Measurements from ENCODE around the gene MIA. TPM values are rescaled to one million over a fixed set of nuclear protein-coding genes. Genes with fewer than 3 reads are reported as not detected.

MIA gene
- total RNA-seq, 2 experiments from 2014 or later = not detected

DNA sequence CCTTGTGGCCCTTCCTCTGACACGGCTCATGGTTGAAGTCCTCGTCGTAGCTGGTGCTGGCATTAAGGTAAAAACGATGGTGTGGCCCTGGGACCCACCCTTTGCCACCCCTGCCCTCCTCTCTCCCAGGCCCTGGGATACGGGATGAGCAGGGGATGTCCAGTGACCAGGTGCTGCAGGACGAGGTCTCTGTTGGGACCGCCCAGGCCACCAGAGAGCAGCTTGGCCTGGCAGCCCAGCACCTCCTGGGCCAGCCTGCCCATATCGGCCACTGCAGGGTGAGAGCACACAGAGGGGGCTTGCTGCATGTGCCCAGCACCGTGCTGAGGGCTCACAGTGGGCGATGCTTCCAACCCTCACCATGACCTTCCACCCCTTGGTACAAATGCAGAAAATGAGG, 31.4 kb upstream of the MIA start:
- Mint-ChIP-seq H3K9me3 (no peaks in the 10 kb centered on the region), H3K36me3 (peaks cover 2% of the 10 kb centered on the region), H3K4me1 (no peaks in the 10 kb centered on the region), H3K27me3 (no peaks in the 10 kb centered on the region), H3K27ac (no peak overlapping the region), H3K4me3 (no peak overlapping the region)
- DNase-seq = no peak

DNA sequence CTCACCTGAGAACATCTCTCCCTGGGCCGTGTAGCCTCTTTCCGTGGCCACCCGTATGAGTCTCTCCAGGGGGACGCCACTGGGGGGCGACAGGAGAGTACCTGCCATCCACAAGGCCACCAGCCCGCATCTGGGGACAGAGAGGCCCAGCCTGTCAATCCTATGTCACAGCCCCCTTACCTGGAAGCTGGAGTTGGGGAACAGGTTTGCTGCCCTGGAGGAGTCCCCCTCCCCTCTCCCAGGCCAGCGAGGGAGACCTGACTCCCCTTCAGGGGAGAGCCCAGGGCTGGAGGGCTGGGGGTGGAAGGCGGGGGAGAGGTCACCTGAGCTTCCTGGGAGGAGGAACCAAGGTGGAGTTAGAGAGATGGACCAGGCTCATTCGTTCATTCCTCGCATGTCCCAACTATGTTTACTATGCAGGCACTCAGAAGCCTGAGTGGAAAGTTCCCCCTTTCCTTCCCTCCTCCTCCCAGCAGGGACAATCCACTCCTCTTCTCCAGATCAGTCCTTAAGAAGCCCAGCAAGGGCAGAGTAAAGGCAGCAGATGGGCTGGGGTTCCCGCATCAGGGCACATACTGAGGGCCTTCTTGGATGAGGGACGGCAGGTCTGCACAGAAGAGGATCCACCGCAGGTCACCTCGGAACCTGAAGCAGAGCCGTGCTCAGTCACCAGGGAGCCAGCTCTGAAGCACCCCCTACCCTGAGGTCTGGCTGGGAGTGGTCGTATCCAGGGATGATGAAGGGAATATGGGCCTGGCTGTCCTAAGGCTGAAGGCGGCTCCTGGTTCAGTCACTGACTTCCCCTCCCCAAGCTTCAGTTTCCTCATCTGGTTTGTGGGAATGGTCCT, 30.5 kb upstream of the MIA start:
- peaks cover 4% of the 10 kb centered on the region for H3K4me1 Mint-ChIP-seq
- H3K27me3 Mint-ChIP-seq = no peaks in the 10 kb centered on the region
- no peak overlapping the region for H3K27ac Mint-ChIP-seq
- no peaks in the 10 kb centered on the region for H3K9me3 Mint-ChIP-seq
- no peak overlapping the region for H3K4me3 Mint-ChIP-seq
- peaks cover 5% of the 10 kb centered on the region for H3K36me3 Mint-ChIP-seq
- peak; percentile 42 for DNase-seq

DNA sequence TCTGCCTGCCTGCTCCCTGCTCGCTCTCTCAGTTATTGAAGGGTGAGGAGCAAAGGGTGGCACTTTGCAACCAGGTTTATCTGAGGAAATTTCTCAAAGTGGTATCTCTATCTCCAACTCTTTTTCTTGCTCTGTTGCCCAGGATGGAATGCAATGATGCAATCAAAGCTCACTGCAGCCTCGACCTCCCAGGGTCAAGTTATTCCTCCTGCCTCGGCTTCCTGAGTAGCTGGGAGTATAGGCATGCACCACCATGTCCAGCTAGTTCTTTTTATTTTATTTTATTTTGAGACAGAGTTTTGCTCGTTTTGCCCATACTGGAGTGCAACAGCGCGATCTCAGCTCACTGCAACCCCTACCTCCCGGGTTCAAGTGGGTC, 29.9 kb upstream of the MIA start:
- no peak for DNase-seq
- H3K4me1 Mint-ChIP-seq = peaks cover 10% of the 10 kb centered on the region
- no peak overlapping the region for H3K4me3 Mint-ChIP-seq
- H3K27me3 Mint-ChIP-seq = no peaks in the 10 kb centered on the region
- H3K9me3 Mint-ChIP-seq = no peaks in the 10 kb centered on the region
- peaks cover 8% of the 10 kb centered on the region for H3K36me3 Mint-ChIP-seq
- no peak overlapping the region for H3K27ac Mint-ChIP-seq

DNA sequence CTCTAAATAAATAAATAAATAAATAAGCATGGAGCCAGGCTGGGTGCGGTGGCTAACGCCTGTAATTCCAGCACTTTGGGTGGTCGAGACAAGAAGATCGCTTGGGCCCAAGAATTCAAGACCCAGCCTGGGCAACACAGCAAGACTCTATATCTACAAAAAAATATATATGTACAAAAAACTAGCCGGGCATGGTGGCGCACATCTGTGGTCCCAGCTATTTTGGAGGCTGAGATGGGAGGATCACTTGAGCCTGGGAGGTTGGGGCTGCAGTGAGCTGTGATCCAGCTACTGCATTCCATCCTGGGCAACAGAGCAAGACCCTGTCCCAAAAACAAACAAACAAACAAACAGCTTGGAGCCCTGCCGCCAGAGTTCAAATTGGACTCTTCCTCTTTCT, 27.8 kb upstream of the MIA start:
- DNase-seq = no peak
- Mint-ChIP-seq H3K9me3 (peaks cover under 1% of the 10 kb centered on the region), H3K4me1 (peaks cover 16% of the 10 kb centered on the region), H3K4me3 (no peak overlapping the region), H3K27me3 (no peaks in the 10 kb centered on the region), H3K27ac (no peak overlapping the region), H3K36me3 (peaks cover 23% of the 10 kb centered on the region)

DNA sequence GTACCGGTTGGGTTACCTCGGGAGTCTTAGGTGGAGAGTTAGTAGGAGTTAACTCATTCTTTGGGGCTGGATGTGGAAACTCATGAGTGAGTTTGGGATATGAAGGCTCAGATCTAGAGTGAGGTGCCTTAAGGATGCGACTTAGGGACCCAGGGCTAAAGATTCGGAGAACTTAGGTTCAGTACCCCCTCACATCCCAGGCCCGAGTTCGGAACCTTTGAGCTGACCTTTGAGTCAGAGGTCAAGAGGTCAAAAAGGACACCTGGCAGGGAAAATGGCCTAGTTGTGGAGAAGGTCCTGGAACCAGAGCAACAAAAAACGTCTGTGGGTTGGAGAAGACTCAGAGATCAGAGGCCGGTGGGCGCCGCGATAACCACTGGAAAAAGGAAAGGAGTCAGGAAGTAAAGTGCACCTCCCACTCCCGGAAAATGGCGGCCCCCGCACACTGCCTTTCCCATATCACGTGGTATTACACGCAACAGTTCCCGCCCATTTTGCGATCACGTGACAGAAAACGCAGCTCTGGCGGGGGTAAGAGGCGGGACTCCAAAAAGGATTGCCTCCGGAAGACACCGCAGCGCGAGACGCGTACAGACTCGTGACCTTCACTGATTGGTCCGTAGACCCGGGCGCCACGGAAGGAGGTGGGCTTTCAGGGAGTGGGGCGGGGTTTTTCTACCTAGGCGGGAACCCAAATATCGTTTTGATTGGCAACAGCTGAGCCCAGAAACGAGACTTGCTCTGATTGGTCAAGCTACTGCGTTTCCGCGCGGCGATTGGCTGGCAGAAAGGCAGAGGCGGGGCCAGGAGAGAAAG, 25.1 kb upstream of the MIA start, which contains the start of gene ACTMAP:
ACTMAP (minus strand) TSS at position 420 of the 816 bp plus-strand sequence. CDS start 674 bp downstream, outside the sequence.
- peak within 1 kb of the TSS; percentile 100 for H3K4me3 Mint-ChIP-seq
- peaks cover 30% of the 10 kb centered on the region for H3K4me1 Mint-ChIP-seq
- peaks cover 45% of the 10 kb centered on the region for H3K36me3 Mint-ChIP-seq
- H3K9me3 Mint-ChIP-seq = peaks cover 3% of the 10 kb centered on the region
- no peaks in the 10 kb centered on the region for H3K27me3 Mint-ChIP-seq
- peak; percentile 99 for DNase-seq
- H3K27ac Mint-ChIP-seq = peak within 1 kb of the TSS; percentile 100

DNA sequence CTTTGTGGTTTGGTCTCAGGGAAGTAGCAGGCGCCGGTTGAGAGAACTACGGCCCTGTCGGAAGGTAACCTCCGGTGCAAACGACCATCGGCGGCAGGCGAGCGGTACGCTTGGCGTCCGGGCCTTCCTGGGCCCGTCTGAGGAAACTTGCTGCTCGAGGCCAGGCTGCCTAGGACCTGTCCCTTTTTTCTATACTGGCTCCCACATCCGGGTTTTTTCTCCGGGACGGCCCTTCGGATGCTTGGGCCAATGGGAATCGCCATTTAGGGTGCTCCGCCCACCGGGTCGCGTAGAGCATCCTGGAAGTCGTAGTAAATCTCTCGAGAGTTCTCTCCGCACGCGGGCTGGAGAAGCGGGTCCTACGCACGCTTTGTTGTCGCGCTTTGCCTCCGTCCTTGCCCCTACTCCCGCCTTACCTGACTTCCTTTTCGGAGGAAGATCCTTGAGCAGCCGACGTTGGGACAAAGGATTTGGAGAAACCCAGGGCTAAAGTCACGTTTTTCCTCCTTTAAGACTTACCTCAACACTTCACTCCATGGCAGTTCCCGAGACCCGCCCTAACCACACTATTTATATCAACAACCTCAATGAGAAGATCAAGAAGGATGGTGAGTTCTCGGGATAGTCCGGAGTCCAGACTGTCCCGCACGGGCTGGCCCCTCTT, 24.3 kb upstream of the MIA start, which contains the start of gene SNRPA:
SNRPA (plus strand) TSS at position 330 of the 664 bp plus-strand sequence; CDS start at position 536, 206 bp downstream.
- peak within 1 kb of the TSS; percentile 100 for H3K27ac Mint-ChIP-seq
- no peaks in the 10 kb centered on the region for H3K27me3 Mint-ChIP-seq
- DNase-seq = peak; percentile 95
- H3K4me1 Mint-ChIP-seq = peaks cover 37% of the 10 kb centered on the region
- H3K36me3 Mint-ChIP-seq = peaks cover 52% of the 10 kb centered on the region
- peaks cover 3% of the 10 kb centered on the region for H3K9me3 Mint-ChIP-seq
- peak within 1 kb of the TSS; percentile 100 for H3K4me3 Mint-ChIP-seq

DNA sequence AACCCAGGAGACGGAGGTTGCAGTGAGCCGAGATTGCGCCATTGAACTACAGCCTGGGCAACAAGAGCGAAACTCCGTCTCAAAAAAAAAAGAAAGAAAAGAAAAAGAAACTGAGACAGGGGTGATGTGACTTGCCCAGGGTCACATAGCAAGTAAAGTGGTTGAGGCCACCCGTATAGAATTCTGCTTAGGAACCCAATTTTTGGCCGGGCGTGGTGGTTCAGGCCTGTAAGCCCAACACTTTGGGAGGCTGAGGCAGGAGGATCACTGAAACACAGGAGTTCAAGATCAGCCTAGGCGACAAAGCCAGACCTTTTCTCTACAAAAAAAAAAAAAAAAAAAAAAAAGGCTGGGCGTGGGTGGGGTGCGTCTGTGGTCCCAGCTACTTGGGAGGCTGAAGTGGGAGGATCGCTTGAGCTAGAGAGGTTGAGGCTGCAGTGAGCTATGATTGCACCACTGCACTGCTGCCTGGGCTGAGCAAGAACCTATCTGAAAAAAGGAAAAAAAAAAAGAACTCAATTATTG, 23.0 kb upstream of the MIA start:
- Mint-ChIP-seq H3K9me3 (peaks cover 3% of the 10 kb centered on the region), H3K4me3 (peak overlapping the region; percentile 100), H3K27me3 (no peaks in the 10 kb centered on the region), H3K36me3 (peaks cover 62% of the 10 kb centered on the region), H3K27ac (peak overlapping the region; percentile 100), H3K4me1 (peaks cover 49% of the 10 kb centered on the region)
- DNase-seq = no peak

DNA sequence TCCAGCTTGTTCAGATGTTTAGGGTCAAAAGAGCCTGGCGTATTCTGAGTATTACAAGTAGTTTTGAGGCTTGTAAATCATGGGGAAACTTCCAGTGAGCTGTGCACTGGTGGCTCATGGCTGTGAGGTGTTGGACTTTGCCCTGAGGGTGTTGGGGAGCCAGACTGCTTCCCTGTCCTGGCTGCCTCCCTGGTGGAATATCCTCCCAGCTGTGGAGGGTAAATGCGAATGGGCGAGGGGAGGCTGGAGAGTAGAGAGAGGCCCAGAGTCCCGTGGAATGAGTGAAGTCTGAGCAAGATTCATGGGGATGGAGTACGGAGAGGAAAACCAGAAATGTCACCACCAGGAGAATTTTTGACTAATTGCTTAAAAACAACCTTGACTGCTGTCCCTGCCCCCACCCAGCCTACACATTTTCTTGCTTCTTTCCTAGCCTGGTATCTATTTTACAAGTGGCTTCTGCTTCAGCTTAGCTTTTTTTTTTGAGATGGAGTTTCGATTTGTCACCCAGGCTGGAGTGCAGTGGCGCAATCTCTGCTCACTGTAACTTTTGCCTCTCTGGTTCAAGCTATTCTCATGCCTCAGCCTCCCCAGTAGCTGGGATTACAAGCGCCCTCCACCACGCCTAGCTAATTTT, 20.6 kb upstream of the MIA start:
- Mint-ChIP-seq H3K27ac (peak overlapping the region; percentile 93), H3K36me3 (peaks cover 71% of the 10 kb centered on the region), H3K4me3 (peak overlapping the region; percentile 85), H3K9me3 (peaks cover 3% of the 10 kb centered on the region), H3K4me1 (peaks cover 53% of the 10 kb centered on the region), H3K27me3 (no peaks in the 10 kb centered on the region)
- DNase-seq = peak; percentile 66

DNA sequence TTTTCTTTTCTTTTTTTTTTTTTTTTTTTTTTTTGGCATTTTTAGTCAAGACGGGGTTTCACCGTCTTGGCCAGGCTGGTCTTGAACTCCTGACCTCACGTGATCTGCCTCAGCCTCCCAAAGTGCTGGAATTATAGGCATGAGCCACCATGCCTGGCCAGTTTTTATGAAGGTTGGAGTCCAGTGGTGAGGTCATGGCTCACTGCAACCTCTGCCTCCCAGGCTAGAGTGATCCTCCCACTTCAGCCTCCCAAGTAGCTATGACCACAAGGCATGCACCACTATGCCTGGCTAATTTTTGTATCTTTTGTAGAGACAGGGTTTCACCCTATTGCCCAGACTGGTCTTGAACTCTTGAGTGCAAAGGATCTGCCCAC, 20.1 kb upstream of the MIA start:
- Mint-ChIP-seq H3K36me3 (peaks cover 72% of the 10 kb centered on the region), H3K27ac (peak overlapping the region; percentile 93), H3K27me3 (no peaks in the 10 kb centered on the region), H3K9me3 (peaks cover 3% of the 10 kb centered on the region), H3K4me1 (peaks cover 51% of the 10 kb centered on the region), H3K4me3 (peak overlapping the region; percentile 85)
- DNase-seq = no peak

DNA sequence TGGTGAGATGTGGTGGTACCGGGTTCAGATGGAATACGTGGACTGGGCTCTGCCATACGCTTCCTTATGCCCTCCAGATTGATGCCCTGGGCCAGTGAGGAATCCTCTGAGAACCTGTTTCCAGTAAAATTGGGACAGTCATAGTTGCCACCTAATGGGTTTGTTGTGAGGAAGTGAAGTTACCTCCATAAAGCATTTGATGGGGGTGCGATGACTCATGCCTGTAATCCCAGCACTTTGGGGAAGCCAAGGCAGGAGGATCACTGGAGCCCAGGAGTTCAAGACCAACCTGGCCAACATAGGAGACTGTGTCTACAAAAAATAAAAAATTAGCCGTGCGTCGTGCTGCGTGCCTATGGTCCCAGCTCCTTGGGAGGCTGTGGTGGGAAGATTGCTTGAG, 19.5 kb upstream of the MIA start:
- peaks cover 77% of the 10 kb centered on the region for H3K36me3 Mint-ChIP-seq
- no peak for DNase-seq
- H3K4me1 Mint-ChIP-seq = peaks cover 56% of the 10 kb centered on the region
- peak overlapping the region; percentile 85 for H3K4me3 Mint-ChIP-seq
- peak overlapping the region; percentile 93 for H3K27ac Mint-ChIP-seq
- H3K9me3 Mint-ChIP-seq = peaks cover 3% of the 10 kb centered on the region
- H3K27me3 Mint-ChIP-seq = no peaks in the 10 kb centered on the region

DNA sequence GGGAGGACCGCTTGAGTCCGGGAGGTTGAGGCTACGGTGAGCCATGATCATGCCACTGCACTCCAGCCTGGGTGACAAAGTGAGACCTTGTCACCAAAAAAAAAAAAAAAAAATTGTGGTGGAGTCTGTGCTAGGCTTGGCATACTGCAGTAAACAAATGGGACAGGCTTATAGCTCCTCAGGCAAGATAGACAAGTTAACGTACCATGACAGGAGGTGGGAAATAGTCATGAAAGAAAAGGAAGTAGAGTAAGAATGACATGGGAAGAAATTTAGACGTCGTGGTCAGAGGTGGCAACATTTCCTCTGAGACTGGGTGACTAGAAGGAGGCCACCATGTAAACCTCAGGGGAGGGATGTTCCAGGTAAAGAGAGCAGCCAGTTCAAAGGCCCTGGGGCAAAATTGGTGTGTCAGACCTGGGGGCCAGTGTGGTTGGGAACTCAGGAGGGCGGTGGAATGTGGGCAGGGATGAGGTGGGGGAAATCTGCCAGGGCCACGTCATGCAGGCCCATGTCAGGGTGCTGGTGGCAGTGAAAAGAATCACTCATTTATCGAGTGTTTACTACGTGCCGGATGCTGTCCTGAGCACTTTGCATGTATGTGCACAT, 18.7 kb upstream of the MIA start:
- DNase-seq = peak; percentile 32
- no peaks in the 10 kb centered on the region for H3K27me3 Mint-ChIP-seq
- H3K4me3 Mint-ChIP-seq = peak overlapping the region; percentile 47
- peaks cover 60% of the 10 kb centered on the region for H3K4me1 Mint-ChIP-seq
- H3K27ac Mint-ChIP-seq = peak overlapping the region; percentile 45
- H3K36me3 Mint-ChIP-seq = peaks cover 75% of the 10 kb centered on the region
- peaks cover 3% of the 10 kb centered on the region for H3K9me3 Mint-ChIP-seq

DNA sequence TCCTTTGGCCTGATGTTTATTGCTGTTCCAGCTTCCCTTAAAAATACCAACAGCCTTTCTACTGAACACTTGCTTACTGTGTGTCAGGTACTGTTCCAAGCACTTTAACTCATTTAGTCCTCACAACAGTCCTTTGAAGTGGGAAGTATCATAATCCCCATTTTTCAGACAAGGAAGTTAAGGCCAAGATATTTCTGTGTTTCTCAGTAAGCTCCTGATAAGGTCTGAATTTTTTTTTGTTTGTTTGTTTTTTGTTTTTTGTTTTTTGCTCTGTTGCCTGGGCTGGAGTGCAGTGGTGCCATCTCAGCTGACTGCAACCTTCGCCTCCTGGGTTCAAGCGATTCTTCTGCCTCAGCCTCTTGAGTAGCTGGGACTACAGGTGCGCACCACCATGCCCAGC, 16.8 kb upstream of the MIA start:
- Mint-ChIP-seq H3K36me3 (peaks cover 77% of the 10 kb centered on the region), H3K27me3 (no peaks in the 10 kb centered on the region), H3K4me1 (peaks cover 68% of the 10 kb centered on the region), H3K4me3 (no peak overlapping the region), H3K9me3 (no peaks in the 10 kb centered on the region), H3K27ac (no peak overlapping the region)
- no peak for DNase-seq

DNA sequence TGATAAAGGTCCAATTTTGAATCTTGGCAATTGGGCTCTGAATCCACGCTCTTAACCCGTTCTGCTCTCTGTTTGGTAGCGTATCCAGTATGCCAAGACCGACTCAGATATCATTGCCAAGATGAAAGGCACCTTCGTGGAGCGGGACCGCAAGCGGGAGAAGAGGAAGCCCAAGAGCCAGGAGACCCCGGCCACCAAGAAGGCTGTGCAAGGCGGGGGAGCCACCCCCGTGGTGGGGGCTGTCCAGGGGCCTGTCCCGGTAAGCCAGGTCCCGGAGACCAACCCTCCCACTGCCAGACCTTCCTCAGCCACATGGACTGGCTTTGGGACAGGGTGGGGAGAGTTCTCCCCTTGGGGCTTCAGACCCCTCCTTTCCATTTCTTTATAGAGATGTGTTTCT, 16.0 kb upstream of the MIA start:
- Mint-ChIP-seq H3K27ac (no peak overlapping the region), H3K27me3 (no peaks in the 10 kb centered on the region), H3K4me3 (no peak overlapping the region), H3K4me1 (peaks cover 73% of the 10 kb centered on the region), H3K9me3 (no peaks in the 10 kb centered on the region), H3K36me3 (peaks cover 78% of the 10 kb centered on the region)
- no peak for DNase-seq
